SW 1271 (cell line): ENCODE measurements around the gene C6orf15.

Experiments used
- DNase-seq, 2 experiments: peaks; one replicate each; lab custom pipeline; 2025; lab: John Stamatoyannopoulos, UW

Gene C6orf15

GRCh38 chr6:31130751-31131150 lies 18.4 kb upstream of the C6orf15 start:
- DNase-seq = no peak

- no peak for DNase-seq
Measured at GRCh38 chr6:31129130-31129529, 16.8 kb upstream of the C6orf15 start.

- DNase-seq = peak in 1 of 2 experiments; percentile 43
Measured at GRCh38 chr6:31128093-31128676, 15.8 kb upstream of the C6orf15 start.

GRCh38 chr6:31126396-31127175 lies 14.2 kb upstream of the C6orf15 start:
- DNase-seq = no peak

GRCh38 chr6:31125586-31126363 lies 13.4 kb upstream of the C6orf15 start:
- DNase-seq = no peak

- no peak for DNase-seq
Measured at GRCh38 chr6:31125162-31125561, 12.8 kb upstream of the C6orf15 start.

- peak; percentile 61 to 85 for DNase-seq
Measured at GRCh38 chr6:31122791-31123706, 10.7 kb upstream of the C6orf15 start.

GRCh38 chr6:31121131-31121790 lies 8.9 kb upstream of the C6orf15 start:
- DNase-seq = no peak

- no peak for DNase-seq
Measured at GRCh38 chr6:31120151-31120915, 8.0 kb upstream of the C6orf15 start, which contains the start of gene CDSN. Gene CDSN (minus strand): TSS chr6:31120446. CDS start chr6:31120419, 27 bp downstream.

- no peak for DNase-seq
Measured at GRCh38 chr6:31118178-31118577, 5.8 kb upstream of the C6orf15 start.

- DNase-seq = no peak
Measured at GRCh38 chr6:31116661-31117385, 4.4 kb upstream of the C6orf15 start.

- DNase-seq = no peak
Measured at GRCh38 chr6:31115941-31116560, 3.7 kb upstream of the C6orf15 start.

- peak in 1 of 2 experiments; percentile 59 for DNase-seq
Measured at GRCh38 chr6:31114970-31115849, 2.8 kb upstream of the C6orf15 start.

- DNase-seq = peak; percentile 90 to 91
Measured at GRCh38 chr6:31114541-31114878, 2.1 kb upstream of the C6orf15 start, which contains the start of gene PSORS1C1. Gene PSORS1C1 (plus strand): TSS chr6:31114800. CDS start chr6:31129633, 14,833 bp downstream.

GRCh38 chr6:31113861-31114540 lies 1.6 kb upstream of the C6orf15 start:
- no peak for DNase-seq

- no peak for DNase-seq
Measured at GRCh38 chr6:31111712-31112111, 663 bp downstream of the C6orf15 start.

GRCh38 chr6:31110825-31111582 lies 1.4 kb downstream of the C6orf15 start:
- no peak for DNase-seq
